ENCODE results near the gene HPSE2. TPM values are rescaled to one million over a fixed set of nuclear protein-coding genes. Genes with fewer than 3 reads are reported as not detected.

The HPSE2 gene
- total and polyA plus RNA-seq, 2 of the 8 experiments (the other 6 are each of a cell fraction or from before 2014, with no cell fraction given), result 0.41 to 0.58 TPM

GRCh38 chr10:98613446-98613845 lies 622.2 kb downstream of the HPSE2 start (continued):
- TF ChIP-seq CHD7 (IDR thresholded peaks at IDR 0.05; ENCODE audit: insufficient replicate concordance, low read length), result no peak
- no peak for TF ChIP-seq ASH2L (IDR thresholded peaks at IDR 0.05; ENCODE audit: low read length)
- no peak for TF ChIP-seq ZNF274 (IDR thresholded peaks at IDR 0.05; ENCODE audit: borderline replicate concordance, extremely low read depth, low read length)
- no peak for TF ChIP-seq HDAC2 (IDR thresholded peaks at IDR 0.05; ENCODE audit: borderline replicate concordance in 1 of 2, low read depth in 2 of 2, low read length in 2 of 2)
- TF ChIP-seq CTBP2 (IDR thresholded peaks at IDR 0.05; ENCODE audit: borderline replicate concordance, insufficient read depth, insufficient read length, low read length), result no peak
- TF ChIP-seq TAF7 (optimal IDR thresholded peaks at IDR 0.05; ENCODE audit: borderline replicate concordance, low read depth, low read length), result no peak
- no peak for TF ChIP-seq SUZ12 (IDR thresholded peaks at IDR 0.05; ENCODE audit: low read length)
- TF ChIP-seq ATF2 (IDR thresholded peaks at IDR 0.05; ENCODE audit: low read length), result no peak

Measured in H1 (cell line).